Caco-2 (cell line): Measurements from ENCODE around the gene SLC35G1. TPM values are rescaled to one million over a fixed set of nuclear protein-coding genes. Genes with fewer than 3 reads are reported as not detected.

Experiments
- BruUV-seq: library from RNA; stranded (reverse); fragments of 400-500 nt; replicated peaks from 2 replicates; lab custom pipeline; 2021; lab: Mats Ljungman, UMichigan
- CTCF ChIA-PET: fragments of 300-600 bp; sonication (Branson Sonifier 250); formaldehyde crosslinking; loops from one replicate; lab custom pipeline; 2022; ENCODE audit warnings: antibody characterized with exemption; lab: Charles Lee
- POLR2A ChIA-PET: fragments of 300-600 bp; sonication (Branson Sonifier 250); formaldehyde crosslinking; loops from one replicate; lab custom pipeline; 2022; ENCODE audit warnings: antibody characterized with exemption; lab: Charles Lee
- DNase-seq, 2 experiments: peaks; one replicate each; pipeline versions ENCODE4 v3.0.0 to v3.0.0-alpha.2; 2020 to 2022
- H3K27me3 ChIP-seq: replicated peaks from 2 replicates; pipeline ENCODE4 v1.6.0; 2011; ENCODE audit warnings: low read length; ENCODE audit not compliant: control insufficient read depth, insufficient read depth
- H3K36me3 ChIP-seq: 2 replicates; pipeline ENCODE4 v1.5.1; 2011; ENCODE audit warnings: low read length; ENCODE audit not compliant: control insufficient read depth, insufficient read depth
- H3K4me1 ChIP-seq: fragments of 250-450 bp; sonication (Bioruptor Pico); 2 replicates; pipeline ENCODE4 v1.5.1; 2020; ENCODE audit warnings: mild to moderate bottlenecking
- H3K4me3 ChIP-seq: 2 replicates; pipeline ENCODE4 v1.5.1; 2011; ENCODE audit warnings: low read depth, mild to moderate bottlenecking, control low read depth, low read length
- H3K9me3 ChIP-seq: fragments of 250-450 bp; sonication (Bioruptor Pico); 2 replicates; pipeline ENCODE4 v1.5.1; 2020; ENCODE audit warnings: mild to moderate bottlenecking, moderate library complexity
- H3K27ac Mint-ChIP-seq: one replicate; pipeline ENCODE4 v1.8.0; 2022; ENCODE audit warnings: mixed read lengths; ENCODE audit not compliant: unreplicated experiment
- H3K27me3 Mint-ChIP-seq: one replicate; pipeline ENCODE4 v1.8.0; 2022; ENCODE audit warnings: mixed read lengths; ENCODE audit not compliant: insufficient read depth, unreplicated experiment
- H3K36me3 Mint-ChIP-seq: one replicate; pipeline ENCODE4 v1.8.0; 2022; ENCODE audit warnings: mild to moderate bottlenecking, mixed read lengths; ENCODE audit not compliant: insufficient read depth, unreplicated experiment
- H3K4me1 Mint-ChIP-seq: one replicate; pipeline ENCODE4 v1.8.0; 2022; ENCODE audit warnings: low read depth, mixed read lengths; ENCODE audit not compliant: unreplicated experiment
- H3K4me3 Mint-ChIP-seq: one replicate; pipeline ENCODE4 v1.8.0; 2022; ENCODE audit warnings: mild to moderate bottlenecking, moderate library complexity, mixed read lengths; ENCODE audit not compliant: unreplicated experiment
- H3K9me3 Mint-ChIP-seq: one replicate; pipeline ENCODE4 v1.8.0; 2022; ENCODE audit warnings: mixed read lengths; ENCODE audit not compliant: unreplicated experiment
- CTCF ChIP-seq, 2 experiments: fragments of 200-600 bp in 1 of 2; IDR thresholded peaks; 1 replicate in 1 of 2; 2 replicates in 1 of 2; pipeline versions ENCODE4 v1.5.1 to v1.8.0; 2011 to 2022; ENCODE audit warnings: antibody characterized with exemption in 1 of 2, control low read depth in 1 of 2, inconsistent platforms in 1 of 2, low read depth in 1 of 2, low read length in 1 of 2, mild to moderate bottlenecking in 1 of 2, moderate library complexity in 1 of 2; ENCODE audit not compliant: insufficient read depth in 1 of 2, severe bottlenecking in 1 of 2, unreplicated experiment in 1 of 2
- intact Hi-C: fragments of 100-400 bp; cut with micrococcal nuclease; formaldehyde crosslinking; loops from one replicate; pipeline ENCODE4 v1.10.0; 2022; ENCODE audit not compliant: unreplicated experiment
- total RNA-seq: library from RNA; stranded (reverse); gene quantifications from 2 replicates; pipeline ENCODE4 v1.2.3, GENCODE V29; 2022

SLC35G1 gene
- total RNA-seq, 1 experiment from 2014 or later, result 11.0 TPM

DNA sequence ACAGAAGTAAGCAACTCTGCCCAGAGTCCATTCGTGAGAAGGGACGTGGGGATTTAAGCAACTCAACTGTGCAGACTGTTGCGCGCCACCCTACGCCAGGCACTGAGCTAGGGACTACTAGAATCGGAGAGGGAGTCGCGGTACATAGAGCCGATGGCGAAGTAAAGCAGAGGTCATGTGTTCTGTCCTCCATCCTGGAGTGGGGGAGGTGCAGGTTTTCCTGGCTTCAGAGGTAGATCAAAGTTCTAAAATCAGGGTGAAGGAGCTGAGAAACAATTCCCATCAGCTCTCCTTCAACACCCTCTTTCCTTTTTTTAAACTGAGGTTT lies 23.2 kb downstream of the SLC35G1 start:
- H3K9me3 Mint-ChIP-seq, result no peaks in the 10 kb centered on the region
- Histone ChIP-seq H3K27me3 (no peaks in the 10 kb centered on the region), H3K9me3 (no peaks in the 10 kb centered on the region), H3K36me3 (no peaks in the 10 kb centered on the region), H3K4me3 (no peak overlapping the region), H3K4me1 (peaks cover 35% of the 10 kb centered on the region)
- peak overlapping the region; percentile 31 for H3K4me3 Mint-ChIP-seq
- no peaks in the 10 kb centered on the region for H3K27me3 Mint-ChIP-seq
- intact Hi-C loops, result loop anchor here (2.0 to 10.0 kb wide), 5 partner anchors 76 to 528 kb away; partner anchors contain the start of gene PLCE1
- no peak for DNase-seq
- no TSS peak for BruUV-seq
- no peak for TF ChIP-seq CTCF (IDR thresholded peaks at IDR 0.05; ENCODE audit: insufficient read depth in 1 of 2, low read depth in 1 of 2, low read length in 1 of 2, severe bottlenecking in 1 of 2, unreplicated experiment in 1 of 2)
- H3K36me3 Mint-ChIP-seq, result no peaks in the 10 kb centered on the region
- CTCF ChIA-PET, result interaction anchor here (0.6 to 2.9 kb wide), 21 partner anchors 8 to 629 kb away, joined by 3 to 33 read pairs (median 4); partner anchors contain the start of genes FRA10AC1 and HELLS
- POLR2A ChIA-PET, result interaction anchor here (1.3 kb wide), 1 partner anchor 75 kb away, joined by 3 read pairs; no protein-coding TSS in a partner anchor
- H3K27ac Mint-ChIP-seq, result no peak overlapping the region
- peaks cover 30% of the 10 kb centered on the region for H3K4me1 Mint-ChIP-seq

DNA sequence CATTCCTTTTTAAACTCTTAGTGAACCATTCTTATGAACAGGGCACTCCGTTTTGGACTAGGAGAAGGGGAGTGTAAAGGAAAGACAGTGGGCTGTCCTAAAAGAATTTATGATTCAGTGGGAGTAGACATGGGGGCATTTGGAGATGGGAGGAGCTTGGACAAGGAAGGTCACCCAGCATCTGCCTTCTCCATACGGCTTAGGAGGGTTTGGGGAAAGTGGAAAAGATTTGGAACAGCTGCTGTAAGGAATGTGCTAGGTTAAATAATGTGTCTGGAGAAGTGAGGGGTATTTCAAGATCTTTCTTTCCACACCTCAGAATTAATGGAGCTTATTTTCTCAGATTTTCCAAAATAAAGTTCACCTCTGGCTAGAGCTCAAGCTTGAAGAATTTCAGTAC lies 24.0 kb downstream of the SLC35G1 start:
- BruUV-seq, result no TSS peak
- Histone ChIP-seq H3K4me3 (no peak overlapping the region), H3K4me1 (peaks cover 27% of the 10 kb centered on the region), H3K27me3 (no peaks in the 10 kb centered on the region), H3K36me3 (no peaks in the 10 kb centered on the region), H3K9me3 (no peaks in the 10 kb centered on the region)
- Mint-ChIP-seq H3K4me3 (no peak overlapping the region), H3K36me3 (no peaks in the 10 kb centered on the region), H3K27me3 (no peaks in the 10 kb centered on the region), H3K4me1 (peaks cover 25% of the 10 kb centered on the region), H3K27ac (no peak overlapping the region), H3K9me3 (no peaks in the 10 kb centered on the region)
- TF ChIP-seq CTCF (IDR thresholded peaks at IDR 0.05; ENCODE audit: insufficient read depth in 1 of 2, low read depth in 1 of 2, low read length in 1 of 2, severe bottlenecking in 1 of 2, unreplicated experiment in 1 of 2), result no peak
- intact Hi-C loops, result loop anchor here (2.0 to 10.0 kb wide), 5 partner anchors 75 to 527 kb away; partner anchors contain the start of gene PLCE1
- ChIA-PET CTCF (interaction anchor here (0.5 to 2.9 kb wide), 8 partner anchors 74 to 526 kb away, joined by 3 to 33 read pairs (median 7); no protein-coding TSS in a partner anchor), POLR2A (no interaction called here)
- DNase-seq, result no peak

GRCh38 chr10:93921338-93921737 lies 27.6 kb downstream of the SLC35G1 start:
- no peaks in the 10 kb centered on the region for H3K27me3 Mint-ChIP-seq
- Histone ChIP-seq H3K4me1 (peaks cover 16% of the 10 kb centered on the region; the same call in 1 of the 2 replicates), H3K27me3 (no peaks in the 10 kb centered on the region), H3K4me3 (no peak overlapping the region), H3K9me3 (no peaks in the 10 kb centered on the region), H3K36me3 (no peaks in the 10 kb centered on the region)
- POLR2A ChIA-PET, result no interaction called here
- peak; percentile 52 to 59 for TF ChIP-seq CTCF (IDR thresholded peaks at IDR 0.05; ENCODE audit: insufficient read depth in 1 of 2, low read depth in 1 of 2, low read length in 1 of 2, severe bottlenecking in 1 of 2, unreplicated experiment in 1 of 2)
- BruUV-seq, result no TSS peak
- peak in 1 of 2 experiments; percentile 53 for DNase-seq
- intact Hi-C loops, result no loop called here
- H3K4me1 Mint-ChIP-seq, result peaks cover 8% of the 10 kb centered on the region
- H3K36me3 Mint-ChIP-seq, result no peaks in the 10 kb centered on the region
- no peaks in the 10 kb centered on the region for H3K9me3 Mint-ChIP-seq
- CTCF ChIA-PET, result interaction anchor here (0.6 to 2.0 kb wide), 7 partner anchors 12 to 523 kb away, joined by 3 to 7 read pairs (median 4); no protein-coding TSS in a partner anchor
- no peak overlapping the region for H3K27ac Mint-ChIP-seq
- H3K4me3 Mint-ChIP-seq, result no peak overlapping the region
